Ammon's horn (tissue), 1 donor: ENCODE data around the gene ZAP70.
"Not testable (repeated sequence)": the region's sequence is repeated elsewhere in the genome, so short reads cannot be mapped to it uniquely, and the experiment has no call there.

Source experiments
- DNase-seq: peaks from one replicate; pipeline ENCODE4 v3.0.0-alpha.2; 2016; ENCODE audit warnings: low spot score

ZAP70 gene

DNA sequence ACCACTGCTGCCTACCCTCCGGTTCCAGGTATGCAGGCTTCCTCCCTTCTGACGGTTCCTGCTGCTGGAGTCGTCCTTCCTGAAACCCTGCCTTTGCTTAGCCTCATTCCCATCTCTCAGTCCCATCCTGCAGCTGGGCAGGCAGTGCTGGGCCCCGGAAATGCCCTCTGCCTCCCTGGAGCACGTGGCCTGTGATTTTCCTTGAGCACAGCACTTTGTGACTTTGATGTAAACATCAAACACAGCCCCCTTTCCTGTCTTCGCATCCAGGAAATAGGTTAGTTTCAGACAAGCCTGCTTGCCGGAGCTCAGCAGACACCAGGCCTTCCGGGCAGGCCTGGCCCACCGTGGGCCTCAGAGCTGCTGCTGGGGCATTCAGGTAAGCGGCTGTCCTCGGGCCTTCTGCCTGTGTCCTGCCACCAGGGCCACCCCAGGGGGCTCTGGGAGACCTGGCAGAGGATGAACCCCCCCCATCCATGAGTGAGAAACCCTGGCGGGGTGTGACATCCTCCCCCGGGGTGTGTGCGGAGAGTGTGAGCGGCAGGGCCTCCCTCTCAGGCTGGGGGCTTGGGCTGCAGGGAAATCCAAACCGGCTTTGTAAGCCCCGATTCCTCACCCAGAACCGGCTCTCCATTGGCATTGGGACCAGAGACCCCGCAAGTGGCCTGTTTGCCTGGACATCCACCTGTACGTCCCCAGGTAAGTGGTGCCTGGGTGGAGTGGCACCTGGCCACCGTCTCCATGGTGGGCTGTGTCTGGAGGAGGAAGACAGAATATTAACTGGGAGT lies at the start of gene ZAP70:
TSS of gene ZAP70 (plus strand) at position 281 of the 788 bp plus-strand sequence. CDS start 10,461 bp downstream, outside the sequence.
- no peak for DNase-seq

GRCh38 chr2:97663626-97663961 lies 49.8 kb upstream of the ZAP70 start:
- no peak for DNase-seq

DNA sequence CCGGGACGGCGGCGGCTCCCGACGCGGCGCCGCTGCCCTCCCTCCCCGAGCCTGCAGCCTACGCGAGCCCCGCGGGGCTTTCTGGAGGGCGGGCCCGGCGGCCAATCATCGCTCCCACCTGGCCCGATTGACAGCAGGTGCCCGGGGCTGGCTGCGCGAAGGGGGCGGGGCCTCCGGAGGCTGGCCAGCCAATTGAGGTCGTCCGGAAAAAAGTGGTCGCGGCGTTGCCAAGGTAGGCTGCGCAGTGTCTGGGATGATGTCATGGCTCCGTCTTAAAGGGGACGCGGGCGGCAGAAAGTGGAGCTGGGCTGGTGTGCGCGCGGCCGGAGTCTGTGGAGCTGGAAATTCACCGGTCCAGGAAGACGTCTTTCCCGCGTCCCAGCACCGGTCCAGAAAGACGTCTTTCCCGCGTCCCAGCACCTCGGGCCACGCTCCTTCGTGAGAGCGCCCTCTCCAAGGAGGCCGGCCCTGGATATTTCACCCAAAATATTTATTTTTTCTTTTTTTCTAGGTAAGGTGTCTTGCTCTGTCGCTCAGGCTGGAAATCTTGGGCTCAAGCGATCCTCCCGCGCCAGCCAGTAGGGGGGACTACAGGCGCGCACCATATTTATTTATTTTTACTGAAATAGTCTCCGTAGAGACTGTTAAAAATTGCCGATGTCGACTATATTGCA lies 49.3 kb upstream of the ZAP70 start, which contains the start of gene ACTR1B:
TSS of gene ACTR1B (minus strand) at position 83 of the 674 bp plus-strand sequence. CDS start 154 bp downstream, outside the sequence.
- peak; percentile 99 for DNase-seq

GRCh38 chr2:97664636-97664970 lies 48.8 kb upstream of the ZAP70 start:
- DNase-seq = no peak

GRCh38 chr2:97669448-97669847 lies 43.9 kb upstream of the ZAP70 start, which contains the start of gene C2orf92:
C2orf92 (plus strand) TSS chr2:97669713; CDS start chr2:97669789, 76 bp downstream.
- DNase-seq = no peak

DNA sequence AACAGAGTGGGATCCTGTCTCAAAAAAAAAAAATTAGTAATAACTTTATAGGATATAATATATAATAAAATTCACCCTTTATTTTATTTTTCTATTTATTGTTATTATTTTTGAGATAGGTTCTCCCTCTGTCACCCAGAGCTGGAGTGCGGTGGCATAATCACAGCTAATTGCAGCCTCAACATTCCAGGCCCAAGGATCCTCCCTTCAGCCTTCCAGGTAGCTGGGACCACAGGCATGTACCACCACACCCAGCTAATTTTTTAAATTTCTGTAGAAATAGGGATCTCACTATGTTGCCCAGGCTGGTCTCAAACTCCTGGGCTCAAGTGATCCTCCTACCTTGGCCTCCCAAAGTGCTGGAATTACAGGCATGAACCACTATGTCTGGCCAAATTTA lies 42.9 kb upstream of the ZAP70 start:
- no peak for DNase-seq

DNA sequence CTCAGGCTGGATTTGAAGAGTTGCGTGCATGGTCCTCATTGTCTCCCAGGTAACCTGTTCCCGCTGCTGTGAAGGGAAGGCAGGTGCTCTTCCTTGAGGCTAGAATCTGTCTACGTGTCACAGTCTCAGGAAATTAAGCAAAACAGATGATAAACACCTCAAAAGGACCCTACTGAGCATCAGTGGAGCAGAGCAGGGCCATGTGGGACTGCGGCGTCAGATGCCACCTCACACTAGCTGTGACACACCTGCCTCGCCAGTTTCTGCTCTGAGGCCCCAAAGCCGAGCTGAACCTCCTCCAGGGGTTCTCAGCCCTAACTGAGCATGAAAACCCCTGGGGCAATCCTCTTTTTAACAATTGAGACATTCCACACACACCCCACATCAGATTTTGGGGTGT lies 41.9 kb upstream of the ZAP70 start:
- DNase-seq = no peak

DNA sequence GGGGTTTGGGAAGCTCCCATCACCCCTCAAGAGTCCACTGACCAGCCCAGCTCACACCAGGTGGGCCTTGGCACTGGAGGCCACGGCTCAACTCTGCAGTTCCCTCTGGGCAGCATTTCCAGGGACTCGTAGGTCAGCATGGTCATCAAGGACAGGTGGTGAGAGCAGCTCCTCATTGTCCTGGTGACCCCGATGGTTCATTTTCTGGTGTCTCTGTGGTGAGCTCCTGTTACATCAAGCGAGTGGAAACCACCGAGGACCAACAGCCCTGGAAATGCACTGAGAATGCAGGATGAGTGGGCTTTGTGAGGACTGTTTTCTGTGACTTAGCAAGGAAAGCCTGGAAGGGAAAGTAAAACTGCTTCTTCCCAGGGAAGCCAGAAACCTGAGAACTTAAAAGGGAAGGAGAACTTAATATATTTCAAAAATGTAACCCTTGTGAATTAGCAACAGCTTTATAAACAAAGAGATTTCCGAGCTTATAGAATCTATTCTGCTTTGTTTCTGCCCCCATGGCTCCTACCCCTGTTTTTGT lies 40.7 kb upstream of the ZAP70 start:
- not testable (repeated sequence) for DNase-seq

GRCh38 chr2:97673182-97673914 lies 40.0 kb upstream of the ZAP70 start:
- no peak for DNase-seq

DNA sequence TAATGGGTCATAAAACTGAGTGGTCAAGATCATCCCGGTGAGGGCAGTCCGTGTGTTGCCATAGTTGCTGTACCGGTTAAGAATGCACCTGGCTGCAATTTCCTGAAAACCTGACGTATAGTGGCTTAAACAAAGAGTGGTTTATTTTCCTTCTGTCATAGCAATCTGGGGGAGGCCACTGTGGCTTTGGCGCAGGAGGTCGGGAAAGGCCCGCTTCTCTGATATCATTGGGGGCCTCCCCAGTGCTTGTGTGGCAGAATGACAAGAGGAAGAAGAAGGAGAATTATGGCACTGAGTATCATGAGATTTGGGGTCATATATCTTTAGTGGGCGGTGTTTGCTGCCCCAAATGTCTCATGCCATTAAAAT lies 39.5 kb upstream of the ZAP70 start:
- DNase-seq = no peak

GRCh38 chr2:97675430-97676113 lies 37.8 kb upstream of the ZAP70 start:
- DNase-seq = no peak

- DNase-seq = no peak
These were observed 36.8 kb upstream of the ZAP70 start for GRCh38 chr2:97676620-97677019.

DNA sequence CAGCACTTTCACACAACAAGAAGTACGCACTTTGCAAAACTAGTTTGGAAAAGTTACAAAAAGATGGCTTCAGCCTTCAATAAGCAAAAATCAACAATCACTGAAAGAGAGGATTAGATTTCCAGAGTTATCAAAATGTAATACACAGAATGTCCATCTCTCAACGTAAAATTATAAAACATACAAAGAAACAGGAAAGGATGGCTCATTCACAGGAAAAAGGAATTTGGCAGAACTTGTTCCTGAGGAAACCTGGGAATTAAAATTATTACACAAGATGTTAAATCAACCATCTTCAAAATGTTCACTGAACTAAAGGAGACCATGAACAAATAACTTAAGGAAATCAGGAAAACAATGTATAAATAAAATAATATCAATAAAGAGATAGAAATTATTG lies 35.9 kb upstream of the ZAP70 start:
- no peak for DNase-seq

GRCh38 chr2:97678298-97678697 lies 35.1 kb upstream of the ZAP70 start:
- no peak for DNase-seq

DNA sequence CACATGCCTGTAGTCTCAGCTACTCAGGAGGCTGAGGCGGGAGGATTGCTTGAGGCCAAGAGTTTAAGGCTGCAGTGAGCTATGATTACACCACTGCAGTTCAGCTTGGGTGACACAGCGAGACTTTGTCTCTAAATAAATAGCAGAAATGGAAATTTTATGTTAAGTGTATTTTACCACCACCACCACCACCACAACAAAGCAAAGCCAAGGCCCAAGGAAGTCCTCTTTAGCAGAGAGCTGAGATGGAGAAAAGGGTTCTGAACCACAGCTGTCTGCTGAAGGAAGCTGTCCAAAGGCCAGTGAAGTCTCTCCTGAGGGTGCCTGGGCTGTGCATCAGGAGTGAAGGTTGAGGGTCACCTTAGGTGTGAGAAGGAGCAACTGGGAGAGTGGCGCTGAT lies 26.1 kb upstream of the ZAP70 start:
- DNase-seq = not testable (repeated sequence)

DNA sequence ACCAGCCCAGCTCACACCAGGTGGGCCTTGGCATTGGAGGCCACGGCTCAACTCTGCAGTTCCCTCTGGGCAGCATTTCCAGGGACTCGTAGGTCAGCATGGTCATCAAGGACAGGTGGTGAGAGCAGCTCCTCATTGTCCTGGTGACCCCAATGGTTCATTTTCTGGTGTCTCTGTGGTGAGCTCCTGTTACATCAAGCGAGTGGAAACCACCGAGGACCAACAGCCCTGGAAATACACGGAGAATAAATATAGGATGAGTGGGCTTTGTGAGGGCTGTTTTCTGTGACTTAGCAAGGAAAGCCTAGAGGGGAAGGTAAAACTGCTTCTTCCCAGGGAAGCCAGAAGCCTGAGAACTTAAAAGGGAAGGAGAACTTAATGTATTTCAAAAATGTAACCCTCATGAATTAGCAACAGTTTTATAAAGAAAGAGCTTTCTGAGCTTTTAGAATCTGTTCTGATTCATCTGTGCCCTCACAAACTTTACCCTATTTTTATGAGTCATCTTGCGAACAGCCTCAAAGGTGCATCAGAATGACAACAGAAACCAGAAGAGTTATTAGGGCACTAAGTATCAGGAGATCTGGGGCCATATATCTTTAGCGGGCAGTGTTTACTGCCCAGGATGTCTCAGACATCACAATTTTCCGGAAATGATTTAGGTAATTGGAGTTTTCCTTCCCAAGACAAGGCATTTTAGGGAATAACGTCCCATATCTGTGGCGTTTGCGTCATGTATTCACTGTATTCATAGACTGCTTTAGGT lies 25.1 kb upstream of the ZAP70 start:
- no peak for DNase-seq

GRCh38 chr2:97691166-97691565 lies 22.2 kb upstream of the ZAP70 start:
- no peak for DNase-seq

DNA sequence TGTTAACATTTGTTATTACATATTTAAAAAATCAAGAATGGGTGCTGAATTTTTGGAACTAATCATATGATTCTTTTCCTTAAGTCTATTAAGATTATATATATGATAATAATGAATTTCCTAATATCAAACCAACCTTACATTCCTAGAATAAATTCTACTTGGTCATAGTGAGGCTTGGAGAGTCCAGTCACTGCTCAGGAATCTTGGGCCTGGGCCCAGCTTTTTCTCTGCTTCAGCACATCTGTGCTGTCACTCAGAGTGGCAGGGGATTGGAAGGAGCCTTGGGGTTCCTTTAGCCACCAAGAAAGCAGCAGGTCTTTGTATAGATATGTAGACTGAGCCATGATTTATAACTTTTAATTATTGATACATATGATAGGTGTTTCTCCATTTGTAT lies 19.9 kb upstream of the ZAP70 start:
- no peak for DNase-seq

GRCh38 chr2:97695744-97696143 lies 17.6 kb upstream of the ZAP70 start:
- no peak for DNase-seq

GRCh38 chr2:97697252-97698235 lies 15.8 kb upstream of the ZAP70 start:
- DNase-seq = peak; percentile 93
